ENCODE results near the gene SH3RF3.

SH3RF3 gene

GRCh38 chr2:109233643-109234042, 104.6 kb downstream of the SH3RF3 start:
- no peak for DNase-seq

- DNase-seq = no peak
These were observed 105.3 kb downstream of the SH3RF3 start for GRCh38 chr2:109234355-109234754.

GRCh38 chr2:109236147-109236546, 107.1 kb downstream of the SH3RF3 start:
- DNase-seq = no peak

GRCh38 chr2:109237792-109238191, 108.8 kb downstream of the SH3RF3 start:
- no peak for DNase-seq

GRCh38 chr2:109238580-109238979, 109.6 kb downstream of the SH3RF3 start:
- DNase-seq = peak in 16 of 56 donors; percentile 19 to 57 (median 30)

GRCh38 chr2:109239720-109240119, 110.7 kb downstream of the SH3RF3 start:
- no peak for DNase-seq

- DNase-seq = no peak
These were observed 113.2 kb downstream of the SH3RF3 start for GRCh38 chr2:109242210-109242653.

GRCh38 chr2:109242654-109243331, 113.8 kb downstream of the SH3RF3 start:
- peak in 1 of 56 donors; percentile 23 for DNase-seq

GRCh38 chr2:109243526-109244303, 114.7 kb downstream of the SH3RF3 start:
- DNase-seq = no peak

GRCh38 chr2:109244304-109244582, 115.2 kb downstream of the SH3RF3 start:
- DNase-seq = no peak

- DNase-seq = no peak
These were observed 115.9 kb downstream of the SH3RF3 start for GRCh38 chr2:109244750-109245382.

GRCh38 chr2:109246176-109246575, 117.2 kb downstream of the SH3RF3 start:
- DNase-seq = no peak

GRCh38 chr2:109246616-109247015, 117.6 kb downstream of the SH3RF3 start:
- no peak for DNase-seq

GRCh38 chr2:109247340-109247739, 118.3 kb downstream of the SH3RF3 start:
- no peak for DNase-seq

- DNase-seq = peak in 1 of 56 donors; percentile 35
These were observed 118.8 kb downstream of the SH3RF3 start for GRCh38 chr2:109247812-109248211.

- no peak for DNase-seq
These were observed 119.6 kb downstream of the SH3RF3 start for GRCh38 chr2:109248590-109248989.

- DNase-seq = no peak
These were observed 124.2 kb downstream of the SH3RF3 start for GRCh38 chr2:109253217-109253616.

- DNase-seq = no peak
These were observed 125.3 kb downstream of the SH3RF3 start for GRCh38 chr2:109254174-109254904.

- DNase-seq = peak in 2 of 56 donors; percentile 18 to 25
These were observed 126.6 kb downstream of the SH3RF3 start for GRCh38 chr2:109255654-109256053.

- no peak for DNase-seq
These were observed 127.1 kb downstream of the SH3RF3 start for GRCh38 chr2:109256111-109256510.

- peak in 1 of 56 donors; percentile 23 for DNase-seq
These were observed 127.9 kb downstream of the SH3RF3 start for GRCh38 chr2:109256921-109257320.

- no peak for DNase-seq
These were observed 128.6 kb downstream of the SH3RF3 start for GRCh38 chr2:109257653-109258052.
